H1 (cell line): Measurements from ENCODE around the gene LBH. TPM values are rescaled to one million over a fixed set of nuclear protein-coding genes. Genes with fewer than 3 reads are reported as not detected.
A peak's percentile ranks its signal among the peaks of the same experiment; 100 is the strongest.

Source experiments
- CTCF ChIA-PET: fragments of 300-600 bp; sonication (Branson Sonifier 250); formaldehyde crosslinking; loops from one replicate; lab custom pipeline; 2021; ENCODE audit not compliant: partially characterized antibody; lab: Charles Lee
- POLR2A ChIA-PET: fragments of 300-600 bp; sonication (Branson Sonifier 250); formaldehyde crosslinking; loops from one replicate; lab custom pipeline; 2021; ENCODE audit warnings: inconsistent platforms; ENCODE audit not compliant: partially characterized antibody; lab: Charles Lee
- DNase-seq, 2 experiments: peaks; one replicate each; pipeline versions ENCODE4 v3.0.0 to v3.0.0-alpha.2; 2010 to 2022; ENCODE audit warnings: low spot score in 2 of 2, low read depth in 1 of 2, mixed read lengths in 1 of 2
- FAIRE-seq: peaks from 2 replicates; lab custom pipeline; 2011; peaks lifted over from hg19 to GRCh38; lab: Jason Lieb, UNC
- H2AFZ ChIP-seq: 2 replicates; pipeline ENCODE4 v1.8.1; 2012; ENCODE audit warnings: low read length, inconsistent platforms
- H2AK5ac ChIP-seq: 2 replicates; pipeline ENCODE4 v1.6.1; 2013; ENCODE audit warnings: low read depth, low read length
- H2BK120ac ChIP-seq: replicated peaks from 2 replicates; pipeline ENCODE3; 2013; ENCODE audit warnings: low read depth, low read length, inconsistent platforms
- H2BK12ac ChIP-seq: 2 replicates; pipeline ENCODE4 v1.6.1; 2013; ENCODE audit warnings: low read depth, low read length
- H2BK15ac ChIP-seq: 2 replicates; pipeline ENCODE4 v1.6.1; 2013; ENCODE audit warnings: low read length
- H2BK20ac ChIP-seq: 2 replicates; pipeline ENCODE4 v1.6.1; 2013; ENCODE audit warnings: low read length
- H2BK5ac ChIP-seq: 2 replicates; pipeline ENCODE4 v1.6.1; 2013; ENCODE audit warnings: low read depth, low read length
- H3K14ac ChIP-seq: 2 replicates; pipeline ENCODE4 v1.6.1; 2013; ENCODE audit warnings: inconsistent platforms; ENCODE audit not compliant: insufficient read length
- H3K18ac ChIP-seq: 2 replicates; pipeline ENCODE4 v1.6.1; 2013; ENCODE audit warnings: low read length; ENCODE audit errors: extremely low read depth
- H3K23ac ChIP-seq: 2 replicates; pipeline ENCODE4 v1.6.1; 2013; ENCODE audit warnings: inconsistent platforms; ENCODE audit not compliant: insufficient read length
- H3K23me2 ChIP-seq: 2 replicates; pipeline ENCODE4 v1.6.1; 2013; ENCODE audit warnings: low read depth, low read length
- H3K27ac ChIP-seq: 2 replicates; pipeline ENCODE4 v1.6.1; 2011; ENCODE audit warnings: low read depth, low read length, inconsistent platforms
- H3K27me3 ChIP-seq, 4 experiments: replicated peaks in 1 of 4; 1 replicate in 1 of 4; 2 replicates in 3 of 4; pipeline versions ENCODE4 v1.6.1 to v1.8.1; 2011 to 2013; ENCODE audit warnings: low read length in 3 of 4, mild to moderate bottlenecking in 3 of 4, inconsistent platforms in 2 of 4, mixed read lengths in 2 of 4, moderate library complexity in 1 of 4; ENCODE audit not compliant: control insufficient read depth in 3 of 4, insufficient read depth in 3 of 4; ENCODE audit errors: extremely low read depth in 1 of 4
- H3K36me3 ChIP-seq, 4 experiments: 2 replicates each; pipeline versions ENCODE4 v1.6.1 to v1.8.1; 2011 to 2013; ENCODE audit warnings: mild to moderate bottlenecking in 4 of 4, low read length in 3 of 4, moderate library complexity in 2 of 4, control low read depth in 1 of 4, inconsistent platforms in 1 of 4; ENCODE audit not compliant: insufficient read depth in 4 of 4, control insufficient read depth in 2 of 4
- H3K4ac ChIP-seq: replicated peaks from 2 replicates; pipeline ENCODE3; 2013; ENCODE audit warnings: low read length, low read depth, mixed read lengths, inconsistent platforms; ENCODE audit not compliant: insufficient read length
- H3K4me1 ChIP-seq, 4 experiments: replicated peaks in 1 of 4; 1 replicate in 1 of 4; 2 replicates in 3 of 4; pipeline versions ENCODE4 v1.6.1 to v1.8.1; 2011 to 2013; ENCODE audit warnings: low read length in 3 of 4, inconsistent platforms in 2 of 4, mixed read lengths in 1 of 4; ENCODE audit not compliant: insufficient read depth in 4 of 4, control insufficient read depth in 3 of 4
- H3K4me2 ChIP-seq, 2 experiments: 2 replicates each; pipeline versions ENCODE4 v1.6.1 to v1.8.1; 2011 to 2013; ENCODE audit warnings: low read depth in 2 of 2, low read length in 2 of 2, control low read depth in 1 of 2, inconsistent platforms in 1 of 2, mild to moderate bottlenecking in 1 of 2; ENCODE audit not compliant: insufficient read depth in 1 of 2
- H3K4me3 ChIP-seq, 4 experiments: fragments of 200-600, 300-600 bp in 1 of 4; sonication (generic), shearing (Covaris generic), sonication (Bioruptor Twin) in 1 of 4; 2 replicates each; pipeline versions ENCODE4 v1.5.1 to v1.8.1; 2011 to 2016; ENCODE audit warnings: low read length in 4 of 4, low read depth in 3 of 4, control low read depth in 2 of 4, inconsistent platforms in 2 of 4, mild to moderate bottlenecking in 2 of 4, mixed read lengths in 1 of 4, moderate library complexity in 1 of 4; ENCODE audit not compliant: insufficient read depth in 2 of 4; ENCODE audit errors: extremely low read depth in 1 of 4
- H3K56ac ChIP-seq: replicated peaks from 2 replicates; pipeline ENCODE3; 2013; ENCODE audit warnings: low read depth, mild to moderate bottlenecking, mixed read lengths, low read length, inconsistent platforms; ENCODE audit not compliant: insufficient read length
- H3K79me1 ChIP-seq: 2 replicates; pipeline ENCODE4 v1.6.1; 2013; ENCODE audit warnings: low read depth, low read length, control low read depth
- H3K79me2 ChIP-seq, 2 experiments: 2 replicates each; pipeline versions ENCODE4 v1.6.1 to v1.8.1; 2012 to 2013; ENCODE audit warnings: low read length in 2 of 2, mild to moderate bottlenecking in 2 of 2, inconsistent platforms in 1 of 2; ENCODE audit not compliant: insufficient read depth in 2 of 2, control insufficient read depth in 1 of 2
- H3K9ac ChIP-seq, 4 experiments: replicated peaks in 1 of 4; 1 replicate in 1 of 4; 2 replicates in 3 of 4; pipeline versions ENCODE4 v1.6.1 to v1.8.1; 2011 to 2013; ENCODE audit warnings: low read depth in 3 of 4, low read length in 3 of 4, control low read depth in 2 of 4, mild to moderate bottlenecking in 2 of 4, moderate library complexity in 2 of 4, inconsistent platforms in 1 of 4; ENCODE audit errors: extremely low read depth in 1 of 4
- H3K9me3 ChIP-seq, 2 experiments: 2 replicates each; pipeline versions ENCODE4 v1.6.1 to v1.8.1; 2012 to 2013; ENCODE audit warnings: mild to moderate bottlenecking in 2 of 2, moderate library complexity in 2 of 2, control low read depth in 1 of 2, inconsistent platforms in 1 of 2, low read depth in 1 of 2, low read length in 1 of 2, mixed read lengths in 1 of 2; ENCODE audit not compliant: insufficient read depth in 2 of 2
- H4K20me1 ChIP-seq, 2 experiments: replicated peaks in 1 of 2; 2 replicates each; pipeline versions ENCODE3 to v1.8.1; 2011 to 2013; ENCODE audit warnings: inconsistent platforms in 2 of 2, low read length in 2 of 2, mild to moderate bottlenecking in 1 of 2; ENCODE audit not compliant: insufficient read depth in 2 of 2, control insufficient read depth in 1 of 2
- H4K5ac ChIP-seq: 2 replicates; pipeline ENCODE4 v1.6.1; 2013; ENCODE audit warnings: low read length, low read depth, mixed read lengths, inconsistent platforms; ENCODE audit not compliant: insufficient read length
- H4K8ac ChIP-seq: 2 replicates; pipeline ENCODE4 v1.8.0; 2013; ENCODE audit warnings: mild to moderate bottlenecking, moderate library complexity, low read length, inconsistent platforms; ENCODE audit not compliant: insufficient read depth; ENCODE audit errors: extremely low read depth
- H4K91ac ChIP-seq: replicated peaks from 2 replicates; pipeline ENCODE3; 2013; ENCODE audit warnings: low read length, mixed read lengths, inconsistent platforms; ENCODE audit not compliant: insufficient read length
- CTBP2 ChIP-seq: IDR thresholded peaks from 2 replicates; pipeline ENCODE4 v1.7.0; 2011; ENCODE audit warnings: borderline replicate concordance, mild to moderate bottlenecking, moderate library complexity, mixed read lengths, low read length; ENCODE audit not compliant: insufficient read depth, insufficient read length
- EP300 ChIP-seq, 2 experiments: IDR thresholded peaks; 1 replicate in 1 of 2; 2 replicates in 1 of 2; pipeline ENCODE4 v1.6.1; 2011 to 2012; ENCODE audit warnings: low read depth in 2 of 2, low read length in 2 of 2, mild to moderate bottlenecking in 2 of 2, borderline replicate concordance in 1 of 2, inconsistent platforms in 1 of 2, moderate library complexity in 1 of 2
- GTF2F1 ChIP-seq: IDR thresholded peaks from 2 replicates; pipeline ENCODE4 v1.6.1; 2012; ENCODE audit warnings: low read depth, low read length, improper control_type of control experiment, borderline replicate concordance
- KDM1A ChIP-seq: fragments of 200-600, 300-600 bp; sonication (generic); IDR thresholded peaks from 2 replicates; pipeline ENCODE4 v1.7.1; 2016; ENCODE audit warnings: mild to moderate bottlenecking, low read length, borderline replicate concordance
- POU5F1 ChIP-seq: IDR thresholded peaks from 2 replicates; pipeline ENCODE4 v1.6.1; 2011; ENCODE audit warnings: low read depth, mild to moderate bottlenecking, low read length, moderate library complexity
- RFX5 ChIP-seq: IDR thresholded peaks from 2 replicates; pipeline ENCODE4 v1.6.1; 2011; ENCODE audit warnings: low read depth, low read length, improper control_type of control experiment, borderline replicate concordance
- TBP ChIP-seq: IDR thresholded peaks from 2 replicates; pipeline ENCODE4 v1.6.1; 2011; ENCODE audit warnings: low read depth, low read length, improper control_type of control experiment
- TCF12 ChIP-seq: IDR thresholded peaks from 2 replicates; pipeline ENCODE4 v1.6.1; 2011; ENCODE audit warnings: low read depth, mild to moderate bottlenecking, low read length
- WGBS, 2 experiments: shearing (Covaris generic) in 1 of 2; methylation state at CpG; one replicate each; pipeline versions ENCODE4 v1.1.6 to v1.1.7; 2013 to 2015; ENCODE audit warnings: low lambda C conversion rate in 2 of 2, mixed read lengths in 2 of 2, inconsistent platforms in 1 of 2, low coverage in 1 of 2, missing lambda C conversion rate in 1 of 2; ENCODE audit not compliant: insufficient replicate concordance in 2 of 2, insufficient coverage in 1 of 2, insufficient read length in 1 of 2; ENCODE audit errors: extremely low coverage in 1 of 2, missing lambda C conversion rate in 1 of 2; 5-methylcytosine and 5-hydroxymethylcytosine counted together
- polyA plus RNA-seq, 7 experiments: library from polyadenylated mRNA; depleted of rRNA in 3 of 7; stranded (reverse) in 5 of 7; unstranded in 2 of 7; fragments of >200 nt in 5 of 7; fragments of 200-250 nt in 2 of 7; gene quantifications; 1 replicate in 5 of 7; 2 replicates in 1 of 7; 4 replicates in 1 of 7; pipeline versions ENCODE4 v1.2.1 to v1.2.3, GENCODE V29; 2011 to 2013; ENCODE audit warnings: missing spikeins in 2 of 7, mixed read lengths in 2 of 7
- total RNA-seq: library from RNA; stranded (reverse); fragmentation: NEBNext Ultra II Directional; extraction: Animal tissue kit (Norgen Biotek cat#: 25700); gene quantifications from 2 replicates; pipeline ENCODE4 v1.2.1, GENCODE V29; 2021

The LBH gene
- total and polyA plus RNA-seq, 2 of the 8 experiments (the other 6 are each of a cell fraction or from before 2014, with no cell fraction given), result 25.7 to 34.5 TPM

GRCh38 chr2:30255466-30256408, 24.4 kb downstream of the LBH start:
- Histone ChIP-seq H4K8ac (peak overlapping the region; percentile 5; the same call in 1 of the 2 replicates), H4K20me1 (no peaks in the 10 kb centered on the region), H2BK15ac (no peak overlapping the region), H3K4me3 (no peak overlapping the region), H2AFZ (no peak overlapping the region), H3K23me2 (no peaks in the 10 kb centered on the region; the same call in 1 of the 2 replicates), H4K91ac (no peak overlapping the region), H3K79me2 (no peaks in the 10 kb centered on the region), H3K56ac (no peak overlapping the region), H3K4me1 (no peaks in the 10 kb centered on the region), H3K9me3 (no peaks in the 10 kb centered on the region), H3K18ac (no peak overlapping the region), H3K14ac (no peak overlapping the region), H3K27me3 (no peaks in the 10 kb centered on the region), H2BK120ac (no peak overlapping the region), H3K4ac (no peak overlapping the region), H2BK20ac (no peak overlapping the region), H3K4me2 (no peak overlapping the region), H2AK5ac (no peak overlapping the region), H3K9ac (no peak overlapping the region), H3K27ac (no peak overlapping the region), H2BK12ac (no peak overlapping the region), H2BK5ac (no peak overlapping the region), H3K23ac (no peak overlapping the region), H3K79me1 (no peaks in the 10 kb centered on the region; the same call in 1 of the 2 replicates), H3K36me3 (peaks cover 0 to 10% (median 4%) of the 10 kb centered on the region in 4 experiments; a peak in 6 of 8 replicates), H4K5ac (no peak overlapping the region)
- TF ChIP-seq CTBP2 (no peak), GTF2F1 (no peak), EP300 (IDR thresholded peaks at IDR 0.05; ENCODE audit: borderline replicate concordance in 1 of 2, low read depth in 2 of 2, low read length in 2 of 2) (no peak), POU5F1 (no peak), KDM1A (no peak), TBP (no peak), TCF12 (no peak), RFX5 (no peak)
- no peak for DNase-seq
- FAIRE-seq, result no peak
- POLR2A ChIA-PET, result interaction anchor here (1.6 kb wide), 1 partner anchor 25 kb away, joined by 4 read pairs; the partner anchor contains the start of gene LBH
- WGBS, 2 experiments, result 91% methylated on average over 8 of the region's 8 CpGs; no CpG with 5 or more reads in 1 of the 2 experiments
- CTCF ChIA-PET, result interaction anchor here (0.6 to 11.4 kb wide), 5 partner anchors 12 to 456 kb away, joined by 3 to 74 read pairs (median 5); no protein-coding TSS in a partner anchor
